T-helper 17 cell (primary cell): ENCODE data around the gene PYGB. TPM values are rescaled to one million over a fixed set of nuclear protein-coding genes. Genes with fewer than 3 reads are reported as not detected.

Source experiments
- ATAC-seq: fragments of 150-1000 bp; cut with Tn5 transposase; 2 replicates; pipeline ENCODE4 v1.10.0; 2021; ENCODE audit warnings: mild to moderate bottlenecking, moderate library complexity
- DNase-seq, 3 donors: peaks; one replicate each; pipeline versions ENCODE4 v3.0.0 to v3.0.0-alpha.2; 2020 to 2021
- H3K9me3 ChIP-seq: one replicate; pipeline ENCODE4 v1.7.0; 2013; ENCODE audit warnings: low read length, mild to moderate bottlenecking; ENCODE audit not compliant: control insufficient read depth, poor library complexity, severe bottlenecking
- H3K27ac Mint-ChIP-seq: one replicate; pipeline ENCODE4 v1.8.0; 2022; ENCODE audit warnings: mild to moderate bottlenecking, moderate library complexity, mixed read lengths
- H3K27me3 Mint-ChIP-seq: one replicate; pipeline ENCODE4 v1.8.0; 2022; ENCODE audit warnings: mixed read lengths
- H3K36me3 Mint-ChIP-seq: one replicate; pipeline ENCODE4 v1.8.0; 2022; ENCODE audit warnings: low read depth, mixed read lengths
- H3K4me1 Mint-ChIP-seq: one replicate; pipeline ENCODE4 v1.8.0; 2022; ENCODE audit warnings: mild to moderate bottlenecking, mixed read lengths
- H3K4me3 Mint-ChIP-seq: one replicate; pipeline ENCODE4 v1.8.0; 2022; ENCODE audit warnings: mild to moderate bottlenecking, moderate library complexity, mixed read lengths
- total RNA-seq, 4 donors: library from RNA in 2 of 4; stranded (reverse) in 2 of 4; gene quantifications; one replicate each; pipeline ENCODE4 v1.2.3 and lab custom pipeline; 2022 to 2026

PYGB gene
- total RNA-seq, 2 donors from 2014 or later: 28.6 to 53.1 TPM

DNA sequence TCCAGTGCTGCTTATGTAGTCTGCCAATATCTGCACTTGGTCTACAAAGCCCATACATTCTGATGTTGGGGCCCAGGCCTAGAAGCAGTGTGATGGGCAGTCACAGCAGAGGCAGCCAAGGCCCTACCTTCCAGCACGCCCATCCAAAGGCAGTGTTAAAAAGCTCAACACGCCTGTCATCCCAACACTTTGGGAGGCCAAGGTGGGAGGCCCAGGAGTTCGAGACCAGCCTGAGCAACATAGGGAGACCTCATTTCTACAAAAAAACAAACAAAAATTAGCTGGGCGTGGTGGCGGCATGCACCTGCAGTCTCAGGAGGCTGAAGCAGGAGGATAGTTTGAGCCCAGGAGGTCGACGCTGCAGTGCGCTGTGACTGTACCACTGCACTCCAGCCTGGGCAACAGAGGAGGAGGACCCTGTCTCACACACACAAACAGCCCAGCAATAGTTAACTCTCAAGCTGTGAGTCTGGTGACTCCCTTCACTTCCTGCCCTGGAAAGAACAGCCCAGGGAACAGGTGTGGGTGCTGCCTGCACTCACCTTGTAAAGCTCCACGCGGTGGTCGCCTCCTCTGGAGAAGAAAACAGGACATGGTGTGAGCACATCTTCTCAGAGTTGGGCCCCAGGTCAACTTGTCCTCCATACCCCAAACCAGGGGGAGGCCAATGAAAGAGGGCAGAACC lies 68.8 kb downstream of the PYGB start:
- H3K27ac Mint-ChIP-seq: no peak overlapping the region
- H3K36me3 Mint-ChIP-seq: peaks cover 2% of the 10 kb centered on the region
- no peaks in the 10 kb centered on the region for H3K9me3 ChIP-seq
- DNase-seq: no peak
- H3K4me3 Mint-ChIP-seq: no peak overlapping the region
- peaks cover 10% of the 10 kb centered on the region for H3K4me1 Mint-ChIP-seq
- no peaks in the 10 kb centered on the region for H3K27me3 Mint-ChIP-seq
- ATAC-seq: no peak

DNA sequence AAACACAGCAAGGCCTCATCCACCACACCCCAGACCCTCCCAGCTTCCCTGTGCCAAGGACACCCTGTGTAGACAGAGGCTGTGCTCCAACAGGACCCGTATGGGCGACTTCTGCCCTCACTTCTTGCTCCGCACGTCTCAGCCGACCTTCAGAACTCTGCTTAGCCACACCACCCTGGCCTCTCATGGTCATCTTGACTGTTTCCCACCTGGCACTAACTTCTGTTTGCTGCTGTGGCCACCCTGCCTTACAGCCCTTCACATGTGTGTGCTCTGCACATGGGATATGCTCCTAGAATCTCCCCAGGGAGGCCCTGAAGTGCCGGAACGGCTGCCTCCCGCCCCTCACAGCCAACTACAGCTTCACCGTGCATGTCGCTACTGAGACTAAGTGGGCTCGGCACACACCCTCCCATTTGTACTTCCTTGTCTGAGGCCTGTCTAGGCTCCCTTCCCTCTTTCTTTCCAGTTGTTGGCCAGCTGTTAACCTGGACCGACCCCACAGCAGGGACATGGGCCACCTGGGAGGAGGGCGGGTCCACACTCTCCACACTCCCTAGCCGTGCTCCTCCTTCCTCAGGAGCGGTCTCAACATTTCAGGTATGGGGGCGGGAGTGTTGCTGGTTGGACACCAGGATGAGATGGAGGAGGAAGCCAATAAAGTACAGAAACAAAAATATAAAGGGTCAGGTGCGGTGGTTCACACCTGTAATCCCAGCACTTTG lies 69.6 kb downstream of the PYGB start:
- Mint-ChIP-seq H3K27me3 (no peaks in the 10 kb centered on the region), H3K36me3 (peaks cover 2% of the 10 kb centered on the region), H3K4me3 (no peak overlapping the region), H3K27ac (no peak overlapping the region), H3K4me1 (peaks cover 10% of the 10 kb centered on the region)
- DNase-seq (no peak), ATAC-seq (no peak)
- H3K9me3 ChIP-seq: no peaks in the 10 kb centered on the region

DNA sequence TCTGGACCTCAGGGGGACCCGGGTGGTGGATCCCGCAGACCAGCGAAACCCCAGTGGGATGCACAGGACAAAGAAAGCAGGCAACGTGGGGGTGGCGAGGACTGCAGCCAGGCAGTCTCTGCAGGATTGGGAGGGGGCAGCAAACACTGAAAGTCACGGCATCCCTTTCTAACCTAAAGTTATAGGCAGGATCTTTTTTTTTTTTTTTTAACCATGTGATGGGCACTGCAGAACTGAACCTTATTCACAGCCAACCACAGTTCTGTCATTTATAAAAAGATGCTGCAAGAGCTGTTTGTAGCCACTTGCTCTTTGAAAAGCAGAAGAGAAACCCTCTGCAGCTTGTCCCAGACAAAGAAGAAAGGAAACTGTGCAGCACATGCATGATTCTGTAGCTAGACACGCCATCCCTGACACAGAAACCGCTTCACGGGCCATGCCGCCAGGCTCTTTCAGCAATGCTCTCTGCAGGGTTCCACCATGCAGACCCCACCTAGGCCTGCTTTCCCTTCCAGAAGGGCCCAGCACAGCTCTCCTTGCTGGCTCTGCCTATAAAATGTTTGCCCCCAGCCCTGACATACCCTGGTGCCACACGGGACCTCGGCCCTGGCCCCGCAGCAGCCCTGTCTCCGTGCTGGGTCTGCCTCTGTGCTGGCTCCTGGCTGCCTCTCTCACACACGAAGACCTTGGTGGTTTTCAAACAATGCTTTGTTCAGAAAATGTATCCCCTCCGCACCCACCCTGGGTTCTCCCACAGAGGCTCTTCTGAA lies 70.8 kb downstream of the PYGB start:
- peaks cover 12% of the 10 kb centered on the region for H3K4me1 Mint-ChIP-seq
- no peaks in the 10 kb centered on the region for H3K9me3 ChIP-seq
- ATAC-seq (peak; percentile 54), DNase-seq (no peak)
- no peaks in the 10 kb centered on the region for H3K27me3 Mint-ChIP-seq
- peaks cover 4% of the 10 kb centered on the region for H3K36me3 Mint-ChIP-seq
- H3K27ac Mint-ChIP-seq: no peak overlapping the region
- no peak overlapping the region for H3K4me3 Mint-ChIP-seq

DNA sequence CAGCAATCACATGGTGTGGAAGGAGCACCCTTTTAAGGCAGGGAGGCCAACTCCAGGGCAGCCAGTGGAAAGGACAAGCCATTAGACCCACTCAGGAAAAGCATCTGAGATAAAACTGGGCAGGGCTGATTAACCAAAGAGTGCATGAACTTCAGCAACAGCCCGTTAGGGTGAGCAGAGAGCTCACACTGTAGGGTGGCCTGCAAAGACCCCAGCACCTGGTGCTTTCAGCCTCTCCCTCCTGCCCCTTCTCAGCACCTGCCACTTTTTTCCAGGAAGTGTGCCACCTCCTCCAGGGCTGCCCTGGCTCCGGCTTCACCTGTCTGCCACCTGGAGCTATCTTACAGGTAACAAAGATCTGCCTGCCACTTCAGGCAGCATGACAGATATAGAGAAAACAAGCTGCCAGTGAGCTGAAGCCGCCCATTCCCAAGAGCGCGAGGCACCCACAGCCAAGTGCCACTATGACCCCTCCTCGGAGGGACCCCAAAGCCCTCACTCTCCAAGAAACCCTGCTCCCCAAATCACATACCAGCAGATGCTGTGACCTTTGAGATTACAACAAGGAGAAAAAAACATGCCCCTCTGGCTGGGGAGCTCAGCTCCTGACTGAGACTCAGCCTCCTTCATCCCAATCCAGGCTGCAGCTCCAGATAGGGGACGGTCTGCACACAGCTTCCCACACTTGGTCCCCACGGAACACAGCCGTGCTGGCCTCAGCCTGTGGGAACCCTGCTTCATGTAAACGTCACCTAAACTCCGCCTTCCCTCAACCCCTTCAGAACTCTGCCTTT lies 71.6 kb downstream of the PYGB start:
- Mint-ChIP-seq H3K27me3 (no peaks in the 10 kb centered on the region), H3K4me1 (peaks cover 14% of the 10 kb centered on the region), H3K27ac (no peak overlapping the region), H3K36me3 (peaks cover 4% of the 10 kb centered on the region), H3K4me3 (no peak overlapping the region)
- H3K9me3 ChIP-seq: no peaks in the 10 kb centered on the region
- no peak for ATAC-seq
- no peak for DNase-seq

DNA sequence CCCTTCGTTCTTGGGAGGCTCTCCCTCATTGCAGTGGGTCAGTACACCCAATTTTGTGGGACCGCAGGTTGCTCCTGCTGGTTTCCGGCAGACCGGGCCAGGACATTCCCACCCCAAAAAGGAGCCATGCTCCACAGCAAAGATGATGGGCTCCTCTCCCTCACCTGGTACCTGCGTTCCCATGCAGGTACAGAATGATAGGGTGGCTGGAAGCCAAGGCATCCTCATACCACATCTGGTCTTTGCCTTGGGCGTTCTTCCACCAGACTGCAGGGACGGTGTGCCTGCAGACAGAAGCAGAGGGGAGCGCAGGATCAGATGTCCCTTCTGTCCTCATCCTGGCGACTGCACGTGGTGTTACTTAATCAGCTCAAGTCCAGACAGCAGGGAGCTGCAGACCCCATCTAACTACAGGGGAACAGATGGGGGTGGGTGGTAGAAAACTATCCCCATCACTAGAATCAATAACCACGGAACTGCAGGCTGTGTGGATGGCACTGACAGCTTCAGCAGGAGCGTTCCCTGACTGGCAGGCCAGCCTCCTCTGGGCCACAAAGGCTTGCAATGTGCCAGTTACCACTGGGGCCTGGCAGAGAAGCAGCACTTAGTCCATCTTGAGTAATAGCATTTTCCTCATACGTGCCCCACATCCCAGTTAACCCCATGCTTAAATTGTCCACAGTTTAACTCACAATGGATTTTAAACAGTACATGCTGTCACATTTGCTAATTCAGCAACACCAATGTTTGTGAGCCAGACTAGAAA lies 72.3 kb downstream of the PYGB start:
- peaks cover 14% of the 10 kb centered on the region for H3K4me1 Mint-ChIP-seq
- H3K9me3 ChIP-seq: no peaks in the 10 kb centered on the region
- no peak overlapping the region for H3K27ac Mint-ChIP-seq
- DNase-seq (no peak), ATAC-seq (no peak)
- H3K4me3 Mint-ChIP-seq: no peak overlapping the region
- H3K36me3 Mint-ChIP-seq: peaks cover 4% of the 10 kb centered on the region
- no peaks in the 10 kb centered on the region for H3K27me3 Mint-ChIP-seq

DNA sequence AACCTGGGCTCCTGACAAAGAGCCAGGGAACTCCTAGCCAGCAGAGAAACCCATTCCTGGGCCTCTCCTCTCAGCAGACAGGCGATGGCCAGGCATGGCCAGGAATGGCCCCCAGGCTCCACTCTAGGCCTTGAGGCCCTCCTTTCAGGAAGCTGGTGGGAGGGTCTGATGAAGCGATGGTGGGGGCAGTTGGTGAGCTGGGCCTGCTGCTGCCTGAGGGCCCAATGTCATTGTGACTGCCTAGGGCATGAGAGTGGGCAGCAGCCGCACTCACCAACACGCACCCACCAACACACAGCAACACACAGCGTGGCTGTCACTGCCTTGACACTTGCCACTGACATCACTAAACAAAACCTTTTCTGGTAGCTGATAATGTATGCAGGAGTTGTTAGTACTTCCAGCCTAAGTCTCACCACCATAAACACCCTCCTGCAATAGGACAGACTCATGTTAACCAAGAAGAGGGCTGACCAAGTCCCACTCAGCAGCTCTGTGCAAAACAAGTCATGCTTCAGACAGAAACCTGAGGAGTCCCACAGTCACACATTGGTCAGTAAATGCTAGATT lies 73.5 kb downstream of the PYGB start:
- H3K27me3 Mint-ChIP-seq: no peaks in the 10 kb centered on the region
- no peak for DNase-seq
- H3K9me3 ChIP-seq: no peaks in the 10 kb centered on the region
- H3K27ac Mint-ChIP-seq: peak overlapping the region; percentile 60
- no peak for ATAC-seq
- peaks cover 4% of the 10 kb centered on the region for H3K36me3 Mint-ChIP-seq
- peaks cover 14% of the 10 kb centered on the region for H3K4me1 Mint-ChIP-seq
- H3K4me3 Mint-ChIP-seq: no peak overlapping the region

DNA sequence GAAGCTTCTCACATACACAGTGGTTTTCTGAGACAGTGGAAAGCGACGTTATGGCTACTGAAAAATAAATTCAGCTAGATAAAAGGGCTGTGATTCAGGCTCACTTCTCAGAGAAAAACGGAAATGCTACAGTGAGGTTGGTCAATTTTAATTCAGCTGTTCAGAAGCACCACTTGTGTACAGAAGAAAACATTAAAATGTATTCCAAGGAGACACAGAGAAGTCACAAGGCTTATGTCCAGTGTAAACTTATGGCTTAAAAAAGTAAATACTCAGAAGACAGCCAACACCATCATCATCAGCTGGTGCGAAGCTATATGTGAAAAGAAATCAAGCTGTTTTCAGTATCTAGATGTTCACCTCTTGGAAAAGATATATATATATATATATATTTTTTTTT lies 74.1 kb downstream of the PYGB start:
- Mint-ChIP-seq H3K4me1 (peaks cover 14% of the 10 kb centered on the region), H3K36me3 (peaks cover 4% of the 10 kb centered on the region), H3K4me3 (no peak overlapping the region), H3K27ac (no peak overlapping the region), H3K27me3 (no peaks in the 10 kb centered on the region)
- no peaks in the 10 kb centered on the region for H3K9me3 ChIP-seq
- no peak for DNase-seq
- ATAC-seq: no peak

DNA sequence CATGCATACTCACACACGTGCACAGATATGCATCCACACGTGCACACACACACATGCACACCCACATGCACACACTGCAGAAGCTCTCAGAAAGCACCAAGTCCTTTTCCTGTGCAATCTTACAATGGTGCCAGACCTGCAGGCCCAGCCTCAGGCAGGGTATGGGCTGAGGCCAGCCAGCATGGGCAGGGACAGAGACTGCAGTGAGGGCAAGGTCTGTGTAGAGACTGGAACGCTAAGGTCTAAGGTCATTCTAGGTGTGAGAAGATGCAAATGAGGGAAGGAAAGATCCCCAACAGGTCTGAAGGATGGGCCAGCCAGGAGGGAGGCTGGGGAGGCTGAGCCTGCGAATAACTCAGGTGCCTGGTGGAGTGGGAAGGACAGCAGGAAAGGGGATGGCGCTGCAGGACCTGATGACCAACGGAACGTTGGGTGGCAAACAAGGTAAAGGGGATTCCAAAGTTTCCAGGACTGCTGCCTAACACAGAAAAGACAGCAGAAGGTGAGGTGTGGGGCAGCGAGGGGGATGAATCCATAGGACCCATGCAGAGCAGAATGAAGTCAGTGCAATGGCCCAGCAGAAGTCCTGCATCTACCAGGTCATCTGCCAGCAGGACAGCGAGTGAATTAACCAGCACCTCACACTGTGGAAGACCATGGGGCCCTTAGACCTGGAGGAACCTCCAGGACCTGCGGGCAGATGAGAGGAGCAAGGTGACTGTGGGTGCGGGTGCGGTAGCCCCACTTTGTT lies 75.8 kb downstream of the PYGB start:
- ATAC-seq (no peak), DNase-seq (no peak)
- Mint-ChIP-seq H3K27ac (peak overlapping the region; percentile 85), H3K4me3 (no peak overlapping the region), H3K36me3 (peaks cover 4% of the 10 kb centered on the region), H3K27me3 (no peaks in the 10 kb centered on the region), H3K4me1 (peaks cover 11% of the 10 kb centered on the region)
- no peaks in the 10 kb centered on the region for H3K9me3 ChIP-seq

DNA sequence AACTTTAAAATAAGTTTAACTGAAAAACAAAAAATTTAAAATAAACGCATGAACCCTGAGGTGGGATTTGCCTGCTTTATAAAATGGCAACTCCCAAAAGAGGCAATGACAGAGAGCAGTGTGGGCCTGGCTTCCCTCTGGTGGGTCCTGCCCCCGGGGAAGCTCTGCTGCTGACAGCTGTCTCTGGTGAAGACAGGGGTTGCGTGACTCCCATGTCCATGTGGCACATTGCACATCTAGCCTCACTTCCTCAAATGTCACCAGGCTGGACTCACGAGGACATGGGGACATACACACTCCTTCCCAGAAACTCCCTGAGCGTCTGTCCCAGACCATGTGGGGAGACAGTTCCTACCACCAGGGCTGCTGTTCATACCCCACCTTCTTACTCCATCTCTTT lies 76.5 kb downstream of the PYGB start:
- ATAC-seq: peak; percentile 21
- Mint-ChIP-seq H3K4me1 (peaks cover 11% of the 10 kb centered on the region), H3K4me3 (no peak overlapping the region), H3K27ac (peak overlapping the region; percentile 85), H3K27me3 (no peaks in the 10 kb centered on the region), H3K36me3 (peaks cover 4% of the 10 kb centered on the region)
- no peak for DNase-seq
- H3K9me3 ChIP-seq: no peaks in the 10 kb centered on the region

DNA sequence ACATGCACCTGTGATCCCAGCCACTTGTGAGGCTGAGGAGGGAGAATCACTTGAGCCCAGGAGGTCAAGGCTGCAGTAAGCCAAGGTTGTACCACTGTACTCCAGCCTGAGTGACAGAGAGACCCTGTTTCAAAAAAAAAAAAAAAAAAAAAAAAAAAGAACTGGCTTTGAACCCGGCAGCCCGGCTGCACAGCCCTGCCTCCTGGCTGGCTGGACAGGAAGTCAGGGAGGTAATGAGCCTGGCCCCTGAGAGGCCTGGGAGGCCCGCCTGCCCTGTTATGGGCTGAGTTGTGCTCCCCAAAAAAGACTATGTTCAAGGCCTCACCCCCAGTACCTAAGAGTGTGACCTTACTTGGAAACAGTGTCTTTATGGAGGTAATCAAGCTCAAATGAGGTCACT lies 77.2 kb downstream of the PYGB start:
- Mint-ChIP-seq H3K27ac (peak overlapping the region; percentile 85), H3K27me3 (no peaks in the 10 kb centered on the region), H3K4me3 (peak overlapping the region; percentile 22), H3K4me1 (peaks cover 10% of the 10 kb centered on the region), H3K36me3 (peaks cover 4% of the 10 kb centered on the region)
- no peak for DNase-seq
- no peaks in the 10 kb centered on the region for H3K9me3 ChIP-seq
- no peak for ATAC-seq

DNA sequence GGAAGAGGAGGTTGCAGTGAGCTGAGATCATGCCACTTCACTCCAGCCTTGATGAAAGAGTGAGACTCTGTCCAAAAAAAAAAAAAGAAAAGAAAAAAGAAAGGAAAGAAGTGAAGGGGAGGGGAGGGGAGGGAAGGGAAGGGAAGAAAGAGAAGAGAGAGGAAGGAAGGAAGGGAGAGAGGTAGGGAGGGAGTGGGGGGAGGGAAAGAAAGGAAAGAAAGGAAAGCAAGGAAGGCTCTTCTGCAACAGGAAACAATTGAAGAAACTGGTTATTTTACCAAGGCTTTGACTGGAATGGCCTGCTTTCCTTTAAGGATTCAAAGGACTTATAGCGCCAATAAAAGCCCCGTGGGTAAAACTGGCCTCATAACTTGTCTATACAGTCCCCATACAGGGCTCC lies 78.1 kb downstream of the PYGB start:
- Mint-ChIP-seq H3K4me1 (peaks cover 13% of the 10 kb centered on the region), H3K27ac (no peak overlapping the region), H3K27me3 (no peaks in the 10 kb centered on the region), H3K4me3 (no peak overlapping the region), H3K36me3 (peaks cover 4% of the 10 kb centered on the region)
- DNase-seq: no peak
- no peaks in the 10 kb centered on the region for H3K9me3 ChIP-seq
- no peak for ATAC-seq
